ENCODE results near the gene EML2. TPM values are rescaled to one million over a fixed set of nuclear protein-coding genes. Genes with fewer than 3 reads are reported as not detected.

The EML2 gene
- total and polyA plus RNA-seq, 11 donors, result 19.0 to 50.2 (median 38.9) TPM

- peak; percentile 77 to 95 (median 88) for TF ChIP-seq CTCF (IDR thresholded peaks at IDR 0.05)
- TF ChIP-seq POLR2A (IDR thresholded peaks at IDR 0.05), result no peak
Measured at GRCh38 chr19:45607071-45608029, 31.8 kb downstream of the EML2 start.

GRCh38 chr19:45601524-45602374, 37.4 kb downstream of the EML2 start, which contains the start of gene GPR4:
Gene GPR4 (minus strand): TSS chr19:45602212. CDS start chr19:45591866, 10,346 bp downstream.
- Histone ChIP-seq H3K4me3 (peak within 1 kb of the TSS; percentile 45 to 95 (median 70)), H3K36me3 (no peaks in the 10 kb centered on the region), H3K4me1 (peaks cover 0 to 51% (median 17%) of the 10 kb centered on the region in 12 donors), H3K27me3 (peaks cover 0 to 55% (median 35%) of the 10 kb centered on the region in 9 donors), H3K9me3 (no peaks in the 10 kb centered on the region), H3K27ac (peak within 1 kb of the TSS; percentile 45 to 92 (median 87))
- intact Hi-C loops (cut with DNase I), result no loop called here
- ATAC-seq (peak in 3 of 4 donors; percentile 53 to 75 (median 66)), DNase-seq (peak; percentile 45 to 68 (median 50))
- TF ChIP-seq POLR2A (IDR thresholded peaks at IDR 0.05), result peak in 1 of 2 donors; percentile 61
- TF ChIP-seq CTCF (IDR thresholded peaks at IDR 0.05), result no peak
- 2 to 4% (median 3%) methylated on average over 26 to 52 of the region's 52 CpGs for WGBS, 4 donors

More at GRCh38 chr19:45607071-45608029, 31.8 kb downstream of the EML2 start:
- intact Hi-C loops (cut with DNase I), result loop anchor here (1.0 to 5.0 kb wide), 7 partner anchors 33 to 84 kb away; no protein-coding TSS in a partner anchor
- H3K27me3 ChIP-seq, result peaks cover 0 to 12% (median 5%) of the 10 kb centered on the region in 9 donors
- ATAC-seq, result peak; percentile 78 to 90 (median 86)
- peak overlapping the region in 11 of 12 donors; percentile 34 to 76 (median 64) for H3K27ac ChIP-seq
- WGBS, 4 donors, result 10 to 13% (median 12%) methylated on average over 23 to 28 of the region's 28 CpGs
- no peaks in the 10 kb centered on the region for H3K9me3 ChIP-seq
- peaks cover 0 to 14% (median 9%) of the 10 kb centered on the region in 12 donors for H3K4me1 ChIP-seq
- peak; percentile 77 to 85 (median 80) for DNase-seq
- peaks cover 0 to 34% (median 25%) of the 10 kb centered on the region in 9 donors for H3K36me3 ChIP-seq
- peak overlapping the region in 9 of 12 donors; percentile 29 to 50 (median 41) for H3K4me3 ChIP-seq

- H3K4me1 ChIP-seq, result peaks cover 0 to 49% (median 17%) of the 10 kb centered on the region in 12 donors
- 12 to 17% (median 15%) methylated on average over 10 of the region's 10 CpGs for WGBS, 4 donors
- peaks cover 0 to 61% (median 35%) of the 10 kb centered on the region in 9 donors for H3K27me3 ChIP-seq
Measured at GRCh38 chr19:45601115-45601514, 38.1 kb downstream of the EML2 start.

More at GRCh38 chr19:45601115-45601514, 38.1 kb downstream of the EML2 start:
- no peaks in the 10 kb centered on the region for H3K36me3 ChIP-seq
- peak overlapping the region; percentile 45 to 95 (median 70) for H3K4me3 ChIP-seq
- intact Hi-C loops (cut with DNase I), result no loop called here
- H3K9me3 ChIP-seq, result no peaks in the 10 kb centered on the region
- peak overlapping the region; percentile 45 to 92 (median 87) for H3K27ac ChIP-seq
- peak in 3 of 5 donors; percentile 51 to 72 (median 57) for DNase-seq
- peak in 1 of 2 donors; percentile 22 for TF ChIP-seq POLR2A (IDR thresholded peaks at IDR 0.05)
- TF ChIP-seq CTCF (IDR thresholded peaks at IDR 0.05), result no peak
- ATAC-seq, result peak; percentile 7 to 47 (median 17)
